NCI-H1417 (cell line): ENCODE measurements around the gene MSX1.

ENCODE experiments used
- DNase-seq, 3 experiments: peaks; one replicate each; lab custom pipeline; 2025; lab: John Stamatoyannopoulos, UW

Gene MSX1

DNA sequence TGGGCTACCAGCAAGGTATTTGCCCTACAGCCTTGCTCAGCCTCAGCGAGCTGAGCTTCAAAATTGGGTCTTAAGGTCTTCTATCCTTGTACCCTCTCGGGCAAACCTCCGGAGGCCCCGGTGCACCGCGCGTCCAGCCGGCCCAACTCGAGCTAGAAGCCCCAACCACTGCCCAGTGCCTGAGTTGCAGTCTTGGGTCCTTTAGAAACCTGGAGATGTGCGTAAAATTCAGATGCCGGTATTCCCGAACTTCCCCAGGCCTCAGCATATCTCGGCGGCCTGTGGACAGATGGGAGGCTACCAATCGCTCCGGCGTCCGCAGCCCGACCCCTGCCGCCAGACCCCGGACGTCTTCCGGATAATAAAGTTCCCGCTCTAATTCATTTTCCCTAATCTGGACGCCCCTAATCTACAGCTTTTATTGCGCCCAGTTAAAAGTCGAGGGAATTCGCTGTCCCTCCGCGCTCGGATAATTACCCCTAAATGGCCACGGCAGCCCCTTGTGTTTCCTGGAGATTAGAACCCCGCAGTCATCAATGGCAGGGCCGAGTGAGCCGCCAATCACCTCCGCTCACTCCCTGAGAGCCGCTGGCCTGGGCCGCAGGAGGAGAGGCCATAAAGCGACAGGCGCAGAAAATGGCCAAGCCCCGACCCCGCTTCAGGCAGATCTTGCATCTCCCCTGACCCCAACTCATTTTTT, 1.5 kb upstream of the MSX1 start:
- DNase-seq, result no peak

DNA sequence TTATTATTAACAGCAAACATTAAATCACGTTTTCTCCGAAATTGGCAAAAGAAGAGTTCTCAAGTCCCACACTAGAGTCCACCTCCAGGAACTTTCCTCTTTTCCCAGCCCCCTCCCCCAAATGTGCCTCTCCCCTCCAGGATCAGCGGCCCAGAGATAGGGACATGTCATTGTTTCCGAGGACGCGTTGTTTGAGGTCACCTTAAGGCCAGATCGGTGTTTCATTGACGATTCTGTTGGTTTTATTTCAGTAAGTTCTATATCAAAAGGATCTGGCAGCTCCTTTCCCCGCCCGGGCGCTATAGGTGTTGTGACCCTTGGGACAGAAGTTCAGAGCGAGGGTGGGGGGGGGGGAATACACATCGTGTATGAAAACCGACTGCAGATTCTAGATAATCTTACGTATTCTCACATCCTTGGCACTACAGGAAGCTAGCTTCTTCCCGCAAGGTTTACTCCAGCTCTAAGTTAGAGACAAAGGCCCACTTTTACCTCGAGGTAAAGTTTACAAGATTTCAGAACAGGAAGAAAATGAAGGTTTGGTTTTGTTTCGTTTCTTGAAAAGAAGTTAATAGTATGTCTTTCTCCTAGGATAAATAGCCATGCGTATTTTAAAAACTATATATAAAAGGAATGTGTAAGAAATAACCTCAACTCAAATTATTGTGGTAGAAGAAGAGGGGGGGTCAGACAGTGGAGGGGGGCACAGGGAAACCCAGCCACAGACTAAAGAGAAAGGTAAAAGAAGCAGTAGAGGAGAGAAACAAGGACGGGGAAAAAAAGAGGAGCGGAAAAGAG, 739 bp upstream of the MSX1 start:
- DNase-seq, result peak in 1 of 3 experiments; percentile 38

DNA sequence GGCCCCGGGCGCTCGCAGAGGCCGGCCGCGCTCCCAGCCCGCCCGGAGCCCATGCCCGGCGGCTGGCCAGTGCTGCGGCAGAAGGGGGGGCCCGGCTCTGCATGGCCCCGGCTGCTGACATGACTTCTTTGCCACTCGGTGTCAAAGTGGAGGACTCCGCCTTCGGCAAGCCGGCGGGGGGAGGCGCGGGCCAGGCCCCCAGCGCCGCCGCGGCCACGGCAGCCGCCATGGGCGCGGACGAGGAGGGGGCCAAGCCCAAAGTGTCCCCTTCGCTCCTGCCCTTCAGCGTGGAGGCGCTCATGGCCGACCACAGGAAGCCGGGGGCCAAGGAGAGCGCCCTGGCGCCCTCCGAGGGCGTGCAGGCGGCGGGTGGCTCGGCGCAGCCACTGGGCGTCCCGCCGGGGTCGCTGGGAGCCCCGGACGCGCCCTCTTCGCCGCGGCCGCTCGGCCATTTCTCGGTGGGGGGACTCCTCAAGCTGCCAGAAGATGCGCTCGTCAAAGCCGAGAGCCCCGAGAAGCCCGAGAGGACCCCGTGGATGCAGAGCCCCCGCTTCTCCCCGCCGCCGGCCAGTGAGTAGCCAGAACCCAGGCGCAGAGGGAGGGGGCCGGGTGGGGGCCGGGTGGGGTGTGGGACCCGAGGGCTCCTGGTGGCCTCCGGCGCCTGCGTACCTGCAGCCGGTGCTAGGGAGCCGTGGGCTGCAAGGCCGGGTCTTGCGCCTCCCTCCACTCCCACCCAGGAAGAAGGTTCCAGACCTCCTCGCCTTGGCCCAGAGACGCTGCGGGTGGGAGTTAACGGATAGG, 534 bp downstream of the MSX1 start:
- DNase-seq, result peak in 2 of 3 experiments; percentile 62 to 66

DNA sequence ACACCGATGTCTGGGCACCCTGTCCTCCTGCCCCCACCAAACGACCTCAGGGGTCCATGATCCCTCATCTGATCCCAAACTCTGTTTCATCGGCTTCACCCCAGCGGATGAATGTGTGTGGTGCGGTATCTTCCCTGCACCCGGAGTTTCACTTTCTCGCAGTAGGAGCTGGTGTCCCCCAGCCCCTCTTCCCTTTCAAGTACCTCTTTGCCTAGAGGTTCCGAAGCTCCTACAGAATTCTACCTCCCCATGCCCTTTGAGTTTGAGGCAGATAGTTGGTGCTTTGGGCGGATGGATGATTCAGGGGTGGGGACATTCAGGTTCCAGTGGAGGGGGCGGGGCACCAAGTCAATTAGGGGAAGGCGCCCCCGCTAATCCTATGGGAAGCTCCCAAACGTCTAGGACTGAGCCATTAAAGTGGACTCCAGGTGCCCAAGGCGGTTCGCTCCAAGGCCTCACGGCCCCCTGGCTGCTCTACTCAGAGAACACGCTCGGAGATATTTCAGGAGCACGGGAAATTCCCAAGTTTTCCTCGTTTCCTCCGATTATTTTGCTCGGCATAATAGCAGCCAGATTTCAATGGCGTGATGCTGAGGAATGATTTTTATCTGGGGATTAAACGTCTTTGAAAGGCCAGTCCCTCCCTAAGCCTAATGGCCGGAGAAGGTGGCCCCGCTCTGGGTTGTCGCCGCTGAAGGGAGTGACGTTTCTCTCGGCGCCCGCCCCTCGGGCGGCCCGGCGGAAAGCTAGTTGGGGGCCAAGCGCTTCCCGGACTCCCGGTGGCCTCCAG, 1.3 kb downstream of the MSX1 start:
- DNase-seq, result no peak

DNA sequence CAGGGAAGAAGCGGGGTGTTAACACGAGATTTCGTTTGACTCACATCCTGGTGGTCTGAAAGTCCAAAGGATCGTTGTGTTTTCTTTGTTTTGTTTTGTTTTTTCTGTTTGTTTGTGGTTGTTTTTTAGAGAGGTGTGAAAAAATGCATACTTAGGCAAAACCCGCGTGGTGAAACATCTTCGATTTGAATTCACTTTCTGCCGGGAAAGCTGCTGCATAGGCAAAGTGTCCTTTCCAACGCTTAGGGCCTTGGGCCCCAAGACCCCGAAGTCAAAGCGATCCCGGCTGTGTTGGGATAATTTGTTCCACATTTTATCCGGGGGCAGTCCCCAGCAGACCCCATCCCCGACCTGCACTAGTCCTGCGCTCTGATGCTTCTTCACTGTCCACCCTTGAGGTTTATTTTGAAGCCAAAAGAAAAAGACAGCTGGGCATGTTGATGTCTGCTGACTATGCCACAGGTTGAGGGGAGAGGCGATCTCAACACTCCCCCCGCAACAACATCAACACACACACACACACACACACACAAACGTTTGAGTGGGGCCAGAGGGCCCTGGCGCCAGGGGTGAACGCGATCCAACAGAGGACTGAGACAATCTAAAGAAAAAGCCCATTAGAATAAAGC, 2.0 kb downstream of the MSX1 start:
- no peak for DNase-seq

DNA sequence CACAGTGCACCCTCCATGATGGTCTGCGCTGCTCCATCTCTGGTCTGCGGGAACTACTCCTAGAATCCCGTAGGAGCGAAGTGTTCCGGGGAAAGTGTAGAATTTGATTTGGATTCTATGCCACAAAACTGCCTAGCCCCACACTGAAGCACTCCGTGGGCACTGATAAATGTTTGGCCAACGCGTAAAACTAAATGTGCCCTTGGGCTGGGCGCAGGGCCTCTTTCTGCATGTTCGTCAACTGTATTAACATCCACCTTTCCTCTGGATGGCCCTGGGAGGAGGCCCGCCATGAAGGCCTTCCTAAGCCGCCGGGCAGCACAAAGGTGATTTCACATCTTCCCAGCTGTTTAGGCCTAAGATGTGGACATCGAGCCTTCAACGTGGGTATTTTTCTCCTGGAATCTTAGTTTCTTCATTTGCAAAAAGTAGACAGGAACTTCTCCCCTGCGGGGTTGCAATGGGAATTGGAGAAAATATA, 2.6 kb downstream of the MSX1 start:
- no peak for DNase-seq

DNA sequence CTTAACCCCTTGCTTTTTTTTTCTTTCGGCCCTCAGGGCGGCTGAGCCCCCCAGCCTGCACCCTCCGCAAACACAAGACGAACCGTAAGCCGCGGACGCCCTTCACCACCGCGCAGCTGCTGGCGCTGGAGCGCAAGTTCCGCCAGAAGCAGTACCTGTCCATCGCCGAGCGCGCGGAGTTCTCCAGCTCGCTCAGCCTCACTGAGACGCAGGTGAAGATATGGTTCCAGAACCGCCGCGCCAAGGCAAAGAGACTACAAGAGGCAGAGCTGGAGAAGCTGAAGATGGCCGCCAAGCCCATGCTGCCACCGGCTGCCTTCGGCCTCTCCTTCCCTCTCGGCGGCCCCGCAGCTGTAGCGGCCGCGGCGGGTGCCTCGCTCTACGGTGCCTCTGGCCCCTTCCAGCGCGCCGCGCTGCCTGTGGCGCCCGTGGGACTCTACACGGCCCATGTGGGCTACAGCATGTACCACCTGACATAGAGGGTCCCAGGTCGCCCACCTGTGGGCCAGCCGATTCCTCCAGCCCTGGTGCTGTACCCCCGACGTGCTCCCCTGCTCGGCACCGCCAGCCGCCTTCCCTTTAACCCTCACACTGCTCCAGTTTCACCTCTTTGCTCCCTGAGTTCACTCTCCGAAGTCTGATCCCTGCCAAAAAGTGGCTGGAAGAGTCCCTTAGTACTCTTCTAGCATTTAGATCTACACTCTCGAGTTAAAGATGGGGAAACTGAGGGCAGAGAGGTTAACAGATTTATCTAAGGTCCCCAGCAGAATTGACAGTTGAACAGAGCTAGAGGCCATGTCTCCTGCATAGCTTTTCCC, 3.4 kb downstream of the MSX1 start:
- no peak for DNase-seq

DNA sequence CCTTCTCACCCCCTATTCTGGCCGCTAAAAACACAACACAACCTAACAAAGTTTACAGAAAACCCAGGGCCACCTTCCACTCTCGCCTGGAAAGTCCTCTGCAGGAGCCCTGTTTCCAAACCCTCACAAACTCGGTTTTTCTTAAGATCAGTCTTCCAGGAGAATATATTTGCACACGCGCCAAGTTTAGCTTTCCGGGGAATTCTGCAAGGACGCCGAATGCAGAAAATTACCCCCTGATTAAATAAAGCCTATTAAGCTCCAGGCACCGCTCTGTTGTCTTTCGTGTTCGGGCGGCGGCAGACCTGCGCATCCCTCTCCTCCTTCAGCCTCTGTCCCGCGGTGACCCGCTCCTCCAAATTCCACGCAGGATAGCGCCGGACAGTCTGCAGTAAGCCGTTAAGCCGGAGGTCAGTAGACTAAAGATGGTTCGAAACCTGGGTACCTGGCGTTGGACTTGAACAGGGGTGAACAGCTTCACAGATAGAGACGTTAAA, 5.0 kb downstream of the MSX1 start:
- DNase-seq, result no peak

DNA sequence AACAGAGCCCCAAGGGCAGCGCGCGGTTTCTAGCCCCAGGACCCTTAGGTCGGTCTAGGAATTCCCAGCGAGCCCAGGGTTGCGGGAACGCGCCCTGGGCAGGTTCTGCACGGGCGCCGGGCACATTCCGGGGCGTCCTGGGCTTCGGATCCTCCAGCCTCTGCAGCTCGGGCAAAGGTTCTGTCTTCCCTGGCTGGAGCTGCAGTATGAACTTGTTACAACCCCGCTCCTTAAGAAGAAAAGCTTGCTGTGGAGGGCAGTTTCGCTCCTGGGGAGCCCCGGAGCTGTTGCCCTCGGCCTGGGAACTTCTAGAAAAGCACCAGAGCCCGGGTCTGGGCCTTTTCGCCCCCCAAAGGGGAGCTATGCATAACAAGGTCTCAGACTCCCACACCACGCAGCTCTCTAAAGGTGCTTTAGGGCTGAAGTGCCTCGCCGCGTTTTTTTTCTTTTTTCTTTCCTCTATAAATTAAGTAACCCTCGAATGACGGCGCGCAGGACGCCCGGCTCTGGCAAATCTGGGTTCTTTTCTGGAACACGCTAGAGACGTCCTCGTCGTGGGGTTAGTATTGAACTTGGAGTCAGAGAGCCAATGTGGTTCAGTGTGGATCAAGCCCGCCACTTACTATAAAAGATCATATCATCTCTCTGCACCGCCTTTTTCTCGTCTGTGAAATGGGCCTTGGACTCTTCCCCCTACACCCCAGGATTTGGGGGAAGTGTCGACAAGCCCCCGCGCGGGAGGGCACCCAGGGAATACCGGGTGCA, 5.7 kb downstream of the MSX1 start:
- DNase-seq, result no peak

DNA sequence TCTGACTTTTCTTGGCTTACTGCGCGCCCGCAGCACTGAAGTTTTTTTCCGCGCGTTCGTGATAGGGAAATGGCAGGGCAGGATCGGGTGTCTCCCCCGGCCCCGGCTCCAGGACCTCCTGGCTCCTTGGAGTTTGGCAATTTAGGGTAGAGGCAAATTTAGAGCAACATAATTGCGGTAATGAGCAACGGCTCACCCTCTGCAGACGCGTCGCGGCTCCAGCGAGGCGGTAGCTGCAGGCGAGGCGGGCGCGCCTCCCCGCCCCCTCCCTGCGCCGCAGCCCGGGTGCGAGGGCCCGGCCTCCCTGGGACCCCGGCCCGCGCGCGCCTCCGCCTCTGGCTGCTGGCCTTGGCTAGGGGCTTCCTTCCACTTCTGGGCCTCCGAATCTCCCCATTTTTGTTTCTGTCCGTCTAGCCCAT, 6.2 kb downstream of the MSX1 start:
- DNase-seq, result no peak

DNA sequence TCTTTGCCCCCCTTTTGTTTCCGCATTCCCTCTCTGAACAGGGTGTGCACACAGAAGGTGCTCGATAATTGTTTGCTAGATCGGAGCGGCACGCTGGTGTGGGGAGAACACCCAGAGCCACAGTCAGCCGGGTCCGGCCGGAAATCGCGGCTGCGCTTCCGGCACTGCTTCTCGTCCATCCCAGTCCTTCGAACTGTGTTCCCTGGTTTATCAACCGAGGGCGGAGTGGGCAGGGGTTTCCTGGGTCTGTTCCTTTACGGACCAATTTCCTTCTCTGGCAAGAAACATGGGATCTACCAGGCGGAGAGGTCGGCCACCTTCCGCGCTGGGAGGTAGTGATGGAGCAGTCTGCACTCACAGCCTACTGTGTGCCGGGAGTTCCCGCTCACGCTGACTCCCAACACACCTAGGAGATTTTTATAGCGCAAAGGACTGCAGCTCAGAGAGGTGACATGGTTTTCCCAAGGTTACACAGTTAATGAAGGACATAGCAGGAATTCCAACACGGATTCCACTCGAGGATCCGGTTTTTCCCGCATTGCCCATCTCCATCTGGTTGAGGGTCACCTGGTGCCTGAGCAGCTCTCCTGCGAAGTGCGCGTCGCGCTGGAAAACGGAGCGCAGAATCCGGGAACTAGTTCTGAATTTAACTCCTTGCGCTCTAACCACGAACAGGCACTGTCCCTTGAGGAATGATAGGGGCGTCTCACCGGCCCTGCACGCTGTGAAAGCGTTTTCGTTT, 6.8 kb downstream of the MSX1 start:
- DNase-seq, result peak in 1 of 3 experiments; percentile 37

DNA sequence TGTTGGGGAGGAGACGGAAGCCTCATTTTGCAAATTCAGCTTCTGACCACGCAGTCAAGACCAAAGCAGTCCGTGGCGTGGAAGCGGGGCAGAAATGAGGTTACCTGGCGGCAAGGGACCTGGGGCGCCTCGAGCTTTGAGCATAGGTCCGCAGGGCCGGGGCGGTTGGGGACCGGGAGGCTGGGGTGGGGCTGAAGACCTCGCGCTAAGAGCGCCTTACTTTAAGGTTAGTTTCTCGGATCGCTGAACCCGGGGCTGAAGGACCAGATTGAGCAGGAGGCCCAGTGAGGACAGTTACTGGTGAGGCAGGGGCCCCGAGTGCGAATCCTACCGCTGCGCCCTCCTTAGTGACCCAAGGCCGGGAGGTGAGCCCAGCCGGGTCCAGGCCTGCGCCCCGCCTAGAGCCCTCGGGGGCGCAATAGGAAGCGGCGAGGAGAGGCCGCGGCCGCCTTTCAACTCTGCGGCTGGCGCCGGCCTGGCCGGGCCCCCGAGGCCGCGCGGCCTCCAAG, 7.5 kb downstream of the MSX1 start:
- no peak for DNase-seq

DNA sequence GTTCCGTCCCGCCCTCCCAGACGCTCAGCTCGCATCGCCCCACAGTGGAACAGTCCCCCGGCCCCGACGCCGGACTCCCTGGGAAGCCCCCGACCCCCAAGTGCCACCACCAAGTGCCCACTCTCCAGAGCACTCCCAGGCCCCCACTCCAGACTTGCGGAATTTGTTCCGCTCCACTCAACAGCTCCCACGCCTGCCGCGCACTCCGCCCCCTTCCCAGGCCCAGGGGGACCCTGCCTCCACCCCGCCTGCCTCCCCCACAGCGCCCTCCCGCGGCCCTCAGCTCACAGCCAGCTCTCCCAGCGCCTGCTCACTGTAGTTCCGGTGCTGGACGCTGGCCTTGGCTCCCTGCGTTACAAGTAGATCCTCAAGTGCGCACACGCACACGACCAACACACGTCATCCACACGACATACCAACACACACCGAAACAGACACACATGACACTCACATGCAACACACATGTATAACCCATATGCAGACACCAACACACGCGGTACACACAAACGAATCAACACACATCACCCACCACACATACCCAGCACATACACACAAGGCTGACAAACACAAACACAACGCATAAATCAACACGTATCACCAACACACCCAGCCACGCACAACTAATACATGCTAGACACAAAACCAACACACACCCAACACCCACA, 8.0 kb downstream of the MSX1 start:
- no peak for DNase-seq

DNA sequence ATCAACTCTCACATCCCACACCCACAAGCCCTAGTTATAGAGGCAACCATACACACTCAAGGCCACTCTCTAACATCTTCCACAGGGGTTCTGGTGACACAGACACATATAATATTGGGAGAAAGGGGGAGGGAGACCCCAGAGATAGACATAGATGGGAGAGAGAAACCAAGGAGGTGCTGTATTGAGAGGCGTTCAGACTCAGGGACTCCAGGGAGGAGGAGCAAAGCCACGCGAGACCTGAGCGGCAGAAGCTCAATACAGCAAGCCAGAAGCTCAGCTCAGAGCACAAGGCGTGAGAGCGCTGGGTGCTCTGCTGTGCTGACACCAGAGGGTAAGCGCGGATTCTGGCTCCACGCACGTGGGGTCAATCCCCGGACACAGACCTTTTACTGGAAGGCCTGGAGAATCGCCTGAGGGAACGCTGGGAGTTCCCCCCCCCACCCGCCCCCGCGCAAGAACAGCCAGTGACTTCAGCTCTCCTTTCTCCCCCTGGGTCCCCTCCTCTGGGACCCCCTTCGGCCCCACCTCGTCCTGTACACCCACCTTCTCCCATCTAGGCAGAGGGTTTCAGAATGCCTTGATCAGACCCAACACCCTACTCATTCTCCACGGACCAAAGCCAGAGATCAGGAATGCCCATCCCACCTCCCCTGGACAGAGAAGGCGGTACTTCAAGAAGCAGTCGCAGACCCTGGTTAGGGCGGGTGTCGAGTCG, 8.7 kb downstream of the MSX1 start:
- DNase-seq, result no peak

DNA sequence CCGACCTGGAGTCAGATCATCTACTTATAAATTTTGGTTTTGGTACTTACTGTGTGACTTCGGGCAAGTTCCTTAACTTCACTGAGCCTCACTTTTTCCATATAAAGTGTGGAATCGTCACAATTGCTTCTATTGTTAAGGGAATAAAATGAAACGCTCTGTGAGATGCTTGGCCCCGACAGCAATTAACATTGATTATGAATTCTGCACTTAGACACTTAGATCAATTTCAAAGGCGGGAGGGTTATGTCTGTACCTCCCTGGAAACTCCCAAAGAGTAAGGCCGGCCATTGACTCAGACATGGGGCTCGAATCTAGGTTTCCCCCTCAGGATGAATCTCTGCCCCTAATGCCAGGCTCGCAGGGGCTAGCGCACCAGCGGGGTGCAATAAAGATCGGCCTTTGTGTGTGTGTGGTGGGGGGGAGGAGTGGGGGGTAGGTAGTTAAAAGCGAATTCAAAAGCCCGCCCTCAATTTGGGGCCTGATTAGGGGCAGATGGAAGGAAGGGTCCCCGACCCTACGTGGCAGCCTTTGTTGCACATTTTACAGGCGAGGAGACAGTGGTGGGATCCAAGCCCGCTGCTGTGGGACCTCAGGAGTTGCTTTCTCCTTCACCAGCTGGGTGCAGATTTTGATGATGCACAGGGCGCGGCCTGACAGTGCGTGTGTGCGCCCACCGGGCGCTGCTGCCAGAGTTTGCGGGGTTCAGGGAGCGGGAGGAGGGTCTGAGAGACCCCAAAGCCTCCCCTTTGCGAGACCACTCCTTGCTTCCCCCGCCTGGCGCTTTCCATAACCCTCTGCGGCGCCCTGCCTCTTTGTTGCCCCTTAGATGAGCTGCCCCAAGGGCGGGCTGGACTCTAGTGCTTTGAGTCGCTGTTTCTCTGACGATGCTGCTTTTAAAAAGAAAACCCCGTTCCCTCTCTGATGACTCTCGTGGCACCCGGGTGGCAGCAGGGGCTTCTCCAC, 9.6 kb downstream of the MSX1 start:
- DNase-seq, result peak in 1 of 3 experiments; percentile 17
